Prostate gland (tissue), 2 donors: ENCODE results near the gene FAT4.

ENCODE experiments used
- POLR2A ChIP-seq: fragments of 450-650 bp; IDR thresholded peaks from one replicate; pipeline ENCODE4 v1.6.1; 2016; ENCODE audit warnings: antibody characterized with exemption, mild to moderate bottlenecking
- TF ChIP-seq, protein P1 (sequence below), 4 experiments: fragments of 200-600 bp in 2 of 4; fragments of 450-650 bp in 2 of 4; sonication (generic) in 2 of 4; IDR thresholded peaks; 1 replicate in 3 of 4; 2 replicates in 1 of 4; pipeline ENCODE4 v1.5.1; 2016 to 2019; ENCODE audit warnings: antibody characterized with exemption in 4 of 4, mild to moderate bottlenecking in 2 of 4, moderate library complexity in 2 of 4

- TF ChIP-seq POLR2A: no peak
- TF ChIP-seq, protein P1, sequence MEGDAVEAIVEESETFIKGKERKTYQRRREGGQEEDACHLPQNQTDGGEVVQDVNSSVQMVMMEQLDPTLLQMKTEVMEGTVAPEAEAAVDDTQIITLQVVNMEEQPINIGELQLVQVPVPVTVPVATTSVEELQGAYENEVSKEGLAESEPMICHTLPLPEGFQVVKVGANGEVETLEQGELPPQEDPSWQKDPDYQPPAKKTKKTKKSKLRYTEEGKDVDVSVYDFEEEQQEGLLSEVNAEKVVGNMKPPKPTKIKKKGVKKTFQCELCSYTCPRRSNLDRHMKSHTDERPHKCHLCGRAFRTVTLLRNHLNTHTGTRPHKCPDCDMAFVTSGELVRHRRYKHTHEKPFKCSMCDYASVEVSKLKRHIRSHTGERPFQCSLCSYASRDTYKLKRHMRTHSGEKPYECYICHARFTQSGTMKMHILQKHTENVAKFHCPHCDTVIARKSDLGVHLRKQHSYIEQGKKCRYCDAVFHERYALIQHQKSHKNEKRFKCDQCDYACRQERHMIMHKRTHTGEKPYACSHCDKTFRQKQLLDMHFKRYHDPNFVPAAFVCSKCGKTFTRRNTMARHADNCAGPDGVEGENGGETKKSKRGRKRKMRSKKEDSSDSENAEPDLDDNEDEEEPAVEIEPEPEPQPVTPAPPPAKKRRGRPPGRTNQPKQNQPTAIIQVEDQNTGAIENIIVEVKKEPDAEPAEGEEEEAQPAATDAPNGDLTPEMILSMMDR (IDR thresholded peaks at IDR 0.05): no peak
These were observed 1.6 kb downstream of the FAT4 start for GRCh38 chr4:125316401-125316790.
